ENCODE results near the gene STAG1. TPM values are rescaled to one million over a fixed set of nuclear protein-coding genes. Genes with fewer than 3 reads are reported as not detected.
"Not testable (repeated sequence)": the region's sequence is repeated elsewhere in the genome, so short reads cannot be mapped to it uniquely, and the experiment has no call there.

The STAG1 gene
- total and polyA plus RNA-seq, 7 experiments from 2014 or later = 18.5 to 50.7 (median 42.0) TPM

GRCh38 chr3:136387031-136387430, 365.1 kb downstream of the STAG1 start:
- Histone ChIP-seq H3K27ac (ENCODE audit: low read depth, low read length) (no peak overlapping the region), H3K36me3 (ENCODE audit: control insufficient read depth in 2 of 3, insufficient read depth in 3 of 3, low read length in 3 of 3) (no peaks in the 10 kb centered on the region), H3K4me1 (ENCODE audit: control insufficient read depth in 2 of 2, insufficient read depth in 2 of 2, low read length in 2 of 2) (no peaks in the 10 kb centered on the region), H3K27me3 (ENCODE audit: control insufficient read depth in 2 of 2, insufficient read depth in 2 of 2, low read length in 2 of 2) (no peaks in the 10 kb centered on the region), H3K4me3 (ENCODE audit: low read length) (no peak overlapping the region), H3K9me3 (ENCODE audit: control insufficient read depth in 2 of 3, low read length in 3 of 3) (no peaks in the 10 kb centered on the region)
- ChIA-PET CTCF (interaction anchor here (0.7 to 1.3 kb wide), 3 partner anchors 10 to 627 kb away, joined by 3 read pairs; no protein-coding TSS in a partner anchor), POLR2A (no interaction called here)
- DNase-seq (no peak), ATAC-seq (no peak)
- Mint-ChIP-seq H3K4me1 (peaks cover 0 to 10% (median 0%) of the 10 kb centered on the region in 7 donors), H3K36me3 (peaks cover 0 to 11% (median 3%) of the 10 kb centered on the region in 5 donors), H3K27ac (no peak overlapping the region), H3K4me3 (no peak overlapping the region), H3K27me3 (no peaks in the 10 kb centered on the region), H3K9me3 (no peaks in the 10 kb centered on the region)
- intact Hi-C loops (cut with micrococcal nuclease) = no loop called here

GRCh38 chr3:136385457-136385856, 366.7 kb downstream of the STAG1 start:
- Histone ChIP-seq H3K27me3 (ENCODE audit: control insufficient read depth in 2 of 2, insufficient read depth in 2 of 2, low read length in 2 of 2) (no peaks in the 10 kb centered on the region), H3K9me3 (ENCODE audit: control insufficient read depth in 2 of 3, low read length in 3 of 3) (no peaks in the 10 kb centered on the region), H3K36me3 (ENCODE audit: control insufficient read depth in 2 of 3, insufficient read depth in 3 of 3, low read length in 3 of 3) (no peaks in the 10 kb centered on the region), H3K4me1 (ENCODE audit: control insufficient read depth in 2 of 2, insufficient read depth in 2 of 2, low read length in 2 of 2) (no peaks in the 10 kb centered on the region), H3K4me3 (ENCODE audit: low read length) (no peak overlapping the region), H3K27ac (ENCODE audit: low read depth, low read length) (no peak overlapping the region)
- intact Hi-C loops (cut with micrococcal nuclease) = no loop called here
- no peaks in the 10 kb centered on the region for H3K9me3 Mint-ChIP-seq
- H3K36me3 Mint-ChIP-seq = peaks cover 3 to 18% (median 5%) of the 10 kb centered on the region in 5 donors
- POLR2A ChIA-PET = interaction anchor here (0.5 kb wide), 1 partner anchor 27 kb away, joined by 3 read pairs; no protein-coding TSS in a partner anchor
- CTCF ChIA-PET = no interaction called here
- peaks cover 0 to 8% (median 0%) of the 10 kb centered on the region in 7 donors for H3K4me1 Mint-ChIP-seq
- DNase-seq (no peak), ATAC-seq (no peak)
- no peak overlapping the region for H3K4me3 Mint-ChIP-seq
- no peak overlapping the region for H3K27ac Mint-ChIP-seq
- H3K27me3 Mint-ChIP-seq = no peaks in the 10 kb centered on the region

DNA sequence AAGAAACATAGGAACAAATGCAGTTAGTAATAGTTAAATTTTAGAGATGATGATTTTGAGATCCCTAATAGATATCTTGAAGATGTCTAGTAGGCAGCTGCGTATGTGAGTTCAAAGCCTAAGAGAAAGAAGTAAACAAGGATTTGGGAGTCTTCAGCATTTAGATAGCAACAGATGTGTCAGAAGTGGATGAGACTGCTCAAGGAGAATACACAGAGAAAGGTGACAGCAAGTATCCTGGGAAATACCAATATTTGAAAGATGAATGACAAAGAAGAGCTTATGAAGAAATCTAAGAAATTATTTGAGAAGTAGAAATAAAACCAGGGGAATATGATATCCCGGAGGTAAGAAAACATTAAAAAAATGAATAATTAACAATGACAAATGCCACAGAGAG, 371.1 kb downstream of the STAG1 start:
- peaks cover 0 to 4% (median 4%) of the 10 kb centered on the region in 3 experiments for H3K36me3 ChIP-seq (ENCODE audit: control insufficient read depth in 2 of 3, insufficient read depth in 3 of 3, low read length in 3 of 3)
- no peak overlapping the region for H3K4me3 Mint-ChIP-seq
- H3K4me1 ChIP-seq (ENCODE audit: control insufficient read depth in 2 of 2, insufficient read depth in 2 of 2, low read length in 2 of 2) = no peaks in the 10 kb centered on the region
- H3K27me3 Mint-ChIP-seq = no peaks in the 10 kb centered on the region
- ATAC-seq (no peak), DNase-seq (no peak)
- ChIA-PET CTCF (interaction anchor here (0.9 kb wide), 1 partner anchor 10 kb away, joined by 4 read pairs; no protein-coding TSS in a partner anchor), POLR2A (no interaction called here)
- no peak overlapping the region for H3K27ac ChIP-seq (ENCODE audit: low read depth, low read length)
- H3K4me1 Mint-ChIP-seq = peaks cover 0 to 8% (median 0%) of the 10 kb centered on the region in 7 donors
- H3K36me3 Mint-ChIP-seq = peaks cover 3 to 32% (median 23%) of the 10 kb centered on the region in 5 donors
- no peak overlapping the region for H3K4me3 ChIP-seq (ENCODE audit: low read length)
- H3K27me3 ChIP-seq (ENCODE audit: control insufficient read depth in 2 of 2, insufficient read depth in 2 of 2, low read length in 2 of 2) = no peaks in the 10 kb centered on the region
- H3K27ac Mint-ChIP-seq = no peak overlapping the region
- no peaks in the 10 kb centered on the region for H3K9me3 ChIP-seq (ENCODE audit: control insufficient read depth in 2 of 3, low read length in 3 of 3)
- intact Hi-C loops (cut with micrococcal nuclease) = no loop called here
- H3K9me3 Mint-ChIP-seq = no peaks in the 10 kb centered on the region

GRCh38 chr3:136380530-136380929, 371.6 kb downstream of the STAG1 start:
- Mint-ChIP-seq H3K4me1 (peaks cover 0 to 7% (median 0%) of the 10 kb centered on the region in 7 donors), H3K27ac (no peak overlapping the region), H3K9me3 (no peaks in the 10 kb centered on the region), H3K27me3 (no peaks in the 10 kb centered on the region), H3K4me3 (no peak overlapping the region), H3K36me3 (peaks cover 3 to 33% (median 23%) of the 10 kb centered on the region in 5 donors)
- DNase-seq = no peak
- H3K36me3 ChIP-seq (ENCODE audit: control insufficient read depth in 2 of 3, insufficient read depth in 3 of 3, low read length in 3 of 3) = peaks cover 0 to 4% (median 4%) of the 10 kb centered on the region in 3 experiments
- no peak overlapping the region for H3K4me3 ChIP-seq (ENCODE audit: low read length)
- CTCF ChIA-PET = no interaction called here
- H3K4me1 ChIP-seq (ENCODE audit: control insufficient read depth in 2 of 2, insufficient read depth in 2 of 2, low read length in 2 of 2) = no peaks in the 10 kb centered on the region
- intact Hi-C loops (cut with micrococcal nuclease) = no loop called here
- no peak overlapping the region for H3K27ac ChIP-seq (ENCODE audit: low read depth, low read length)
- ATAC-seq = no peak
- POLR2A ChIA-PET = no interaction called here
- no peaks in the 10 kb centered on the region for H3K9me3 ChIP-seq (ENCODE audit: control insufficient read depth in 2 of 3, low read length in 3 of 3)
- no peaks in the 10 kb centered on the region for H3K27me3 ChIP-seq (ENCODE audit: control insufficient read depth in 2 of 2, insufficient read depth in 2 of 2, low read length in 2 of 2)

DNA sequence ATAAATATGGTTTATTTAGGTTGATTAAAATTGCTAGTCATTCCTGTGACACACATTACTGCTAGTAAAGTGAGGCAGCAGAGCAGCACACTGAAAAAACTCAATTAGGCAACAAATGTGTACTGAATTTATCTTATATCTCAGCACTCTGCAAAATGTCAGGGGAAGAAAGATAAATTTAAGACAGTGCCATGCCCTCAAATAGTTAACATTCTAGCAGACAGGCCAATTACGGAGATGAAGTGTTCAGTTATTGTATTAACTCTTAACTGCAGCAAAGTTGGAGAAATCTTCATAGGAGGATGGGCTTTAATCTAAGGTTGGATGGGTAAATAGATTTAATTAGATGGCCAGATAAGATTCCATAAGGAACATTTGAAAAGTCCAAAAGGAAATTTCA, 374.2 kb downstream of the STAG1 start:
- no peak for DNase-seq
- no peaks in the 10 kb centered on the region for H3K27me3 Mint-ChIP-seq
- H3K4me3 Mint-ChIP-seq = no peak overlapping the region
- Histone ChIP-seq H3K27ac (ENCODE audit: low read depth, low read length) (no peak overlapping the region), H3K4me1 (ENCODE audit: control insufficient read depth in 2 of 2, insufficient read depth in 2 of 2, low read length in 2 of 2) (no peaks in the 10 kb centered on the region), H3K36me3 (ENCODE audit: control insufficient read depth in 2 of 3, insufficient read depth in 3 of 3, low read length in 3 of 3) (peaks cover 0 to 4% (median 4%) of the 10 kb centered on the region in 3 experiments), H3K9me3 (ENCODE audit: control insufficient read depth in 2 of 3, low read length in 3 of 3) (no peaks in the 10 kb centered on the region), H3K27me3 (ENCODE audit: control insufficient read depth in 2 of 2, insufficient read depth in 2 of 2, low read length in 2 of 2) (no peaks in the 10 kb centered on the region), H3K4me3 (ENCODE audit: low read length) (no peak overlapping the region)
- H3K36me3 Mint-ChIP-seq = peaks cover 6 to 47% (median 34%) of the 10 kb centered on the region in 5 donors
- intact Hi-C loops (cut with micrococcal nuclease) = no loop called here
- H3K9me3 Mint-ChIP-seq = peaks cover 0 to 3% (median 0%) of the 10 kb centered on the region in 11 donors
- no peaks in the 10 kb centered on the region for H3K4me1 Mint-ChIP-seq
- no peak for ATAC-seq
- ChIA-PET POLR2A (no interaction called here), CTCF (no interaction called here)
- H3K27ac Mint-ChIP-seq = no peak overlapping the region

- no peaks in the 10 kb centered on the region for H3K27me3 Mint-ChIP-seq
- no peak for DNase-seq
- H3K4me3 ChIP-seq (ENCODE audit: low read length) = no peak overlapping the region
- H3K9me3 ChIP-seq (ENCODE audit: control insufficient read depth in 2 of 3, low read length in 3 of 3) = no peaks in the 10 kb centered on the region
- H3K4me3 Mint-ChIP-seq = no peak overlapping the region
- intact Hi-C loops (cut with micrococcal nuclease) = no loop called here
- no peak for ATAC-seq
- H3K27me3 ChIP-seq (ENCODE audit: control insufficient read depth in 2 of 2, insufficient read depth in 2 of 2, low read length in 2 of 2) = no peaks in the 10 kb centered on the region
- CTCF ChIA-PET = interaction anchor here (1.1 kb wide), 1 partner anchor 375 kb away, joined by 3 read pairs; the partner anchor contains the start of gene STAG1
- H3K27ac ChIP-seq (ENCODE audit: low read depth, low read length) = no peak overlapping the region
- H3K36me3 ChIP-seq (ENCODE audit: control insufficient read depth in 2 of 3, insufficient read depth in 3 of 3, low read length in 3 of 3) = peaks cover 0 to 4% (median 4%) of the 10 kb centered on the region in 3 experiments
- H3K9me3 Mint-ChIP-seq = peaks cover 0 to 3% (median 0%) of the 10 kb centered on the region in 11 donors
- H3K4me1 Mint-ChIP-seq = no peaks in the 10 kb centered on the region
- H3K27ac Mint-ChIP-seq = no peak overlapping the region
- POLR2A ChIA-PET = no interaction called here
- no peaks in the 10 kb centered on the region for H3K4me1 ChIP-seq (ENCODE audit: control insufficient read depth in 2 of 2, insufficient read depth in 2 of 2, low read length in 2 of 2)
- H3K36me3 Mint-ChIP-seq = peaks cover 6 to 47% (median 34%) of the 10 kb centered on the region in 5 donors
Observed at GRCh38 chr3:136377508-136377907, 374.7 kb downstream of the STAG1 start.

DNA sequence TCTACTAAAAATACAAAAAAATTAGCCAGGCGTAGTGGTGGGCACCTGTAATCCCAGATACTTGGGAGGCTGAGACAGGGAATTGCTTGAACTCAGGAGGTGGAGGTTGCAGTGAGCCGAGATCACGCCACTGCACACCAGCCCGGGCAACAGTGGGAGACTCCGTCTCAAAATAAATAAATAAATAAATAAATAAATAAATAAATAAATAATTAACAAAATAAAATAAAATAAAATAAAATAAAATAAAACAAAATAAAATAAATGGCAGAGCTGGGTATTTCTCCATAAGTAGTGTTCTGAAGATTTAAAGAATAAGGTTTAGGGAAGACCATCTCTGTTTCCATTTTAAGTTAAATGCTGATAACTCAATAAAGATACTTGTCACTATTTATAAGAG, 376.4 kb downstream of the STAG1 start:
- H3K9me3 ChIP-seq (ENCODE audit: control insufficient read depth in 2 of 3, low read length in 3 of 3); H3K27me3 ChIP-seq (ENCODE audit: control insufficient read depth in 2 of 2, insufficient read depth in 2 of 2, low read length in 2 of 2); intact Hi-C loops (cut with micrococcal nuclease); ATAC-seq; H3K9me3 Mint-ChIP-seq; H3K27ac Mint-ChIP-seq; DNase-seq; H3K27ac ChIP-seq (ENCODE audit: low read depth, low read length); H3K4me3 ChIP-seq (ENCODE audit: low read length); CTCF ChIA-PET; H3K36me3 ChIP-seq (ENCODE audit: control insufficient read depth in 2 of 3, insufficient read depth in 3 of 3, low read length in 3 of 3); H3K4me1 ChIP-seq (ENCODE audit: control insufficient read depth in 2 of 2, insufficient read depth in 2 of 2, low read length in 2 of 2); H3K4me1 Mint-ChIP-seq; H3K4me3 Mint-ChIP-seq; H3K27me3 Mint-ChIP-seq; POLR2A ChIA-PET: not testable (repeated sequence)
- H3K36me3 Mint-ChIP-seq = peaks cover 6 to 45% (median 33%) of the 10 kb centered on the region in 5 donors
